HepG2 (cell line): ENCODE data around the gene ENTREP3. TPM values are rescaled to one million over a fixed set of nuclear protein-coding genes. Genes with fewer than 3 reads are reported as not detected.

ENCODE experiments used
- ATAC-seq: fragments of 200-7000 bp; cut with Tn5 transposase; 3 replicates; pipeline ENCODE4 v1.9.1; 2020; ENCODE audit warnings: mild to moderate bottlenecking, moderate library complexity
- BruUV-seq: library from RNA; stranded (reverse); fragments of 400-500 nt; replicated peaks from 2 replicates; lab custom pipeline; 2021; lab: Mats Ljungman, UMichigan
- CTCF ChIA-PET: fragments of 300-600 bp; formaldehyde crosslinking; extraction: SDS; loops from one replicate; lab custom pipeline; 2021; ENCODE audit warnings: low total read pairs, inconsistent platforms, low intra/inter-chr PET ratio; lab: Yijun Ruan, JAX
- POLR2A ChIA-PET: fragments of 350-600 bp; sonication (Branson Sonifier 250); formaldehyde crosslinking; loops from one replicate; lab custom pipeline; 2020; ENCODE audit warnings: antibody characterized with exemption, inconsistent platforms; lab: Yijun Ruan, JAX
- DNase-seq: peaks from one replicate; pipeline ENCODE4 v3.0.0-alpha.2; 2015; ENCODE audit warnings: low spot score
- FAIRE-seq: peaks from 3 replicates; lab custom pipeline; 2011; peaks lifted over from hg19 to GRCh38; lab: Jason Lieb, UNC
- H2AFZ ChIP-seq: one replicate; pipeline ENCODE4 v1.6.1; 2011; ENCODE audit warnings: low read length, inconsistent platforms
- H3K27ac ChIP-seq: fragments of 300-600 bp; 3 replicates; pipeline ENCODE4 v1.8.0; 2011; ENCODE audit warnings: mixed run types, mild to moderate bottlenecking, mixed read lengths, low read length, inconsistent platforms; ENCODE audit not compliant: insufficient read depth; ENCODE audit errors: extremely low read length
- H3K27me3 ChIP-seq, 2 experiments: fragments of 200-600 bp in 1 of 2; 2 replicates in 1 of 2; 3 replicates in 1 of 2; pipeline versions ENCODE4 v1.6.0 to v1.8.0; 2011; ENCODE audit warnings: low read length in 2 of 2, mild to moderate bottlenecking in 2 of 2, moderate library complexity in 2 of 2, inconsistent platforms in 1 of 2; ENCODE audit not compliant: insufficient read depth in 2 of 2, control insufficient read depth in 1 of 2
- H3K36me3 ChIP-seq, 2 experiments: fragments of 200-600 bp in 1 of 2; replicated peaks in 1 of 2; 2 replicates in 1 of 2; 3 replicates in 1 of 2; pipeline versions ENCODE4 v1.5.1 to v1.8.0; 2011; ENCODE audit warnings: low read length in 2 of 2, inconsistent platforms in 1 of 2; ENCODE audit not compliant: insufficient read depth in 2 of 2, control insufficient read depth in 1 of 2
- H3K4me1 ChIP-seq: 2 replicates; pipeline ENCODE4 v1.5.1; 2012; ENCODE audit warnings: low read length, inconsistent platforms; ENCODE audit not compliant: insufficient read depth
- H3K4me2 ChIP-seq: 2 replicates; pipeline ENCODE4 v1.6.0; 2011; ENCODE audit warnings: low read depth, low read length, inconsistent platforms
- H3K4me3 ChIP-seq, 3 experiments: fragments of 200-600 bp in 1 of 3; sonication (generic), shearing (Covaris generic) in 1 of 3; replicated peaks in 1 of 3; 2 replicates each; pipeline ENCODE4 v1.5.1; 2011 to 2016; ENCODE audit warnings: low read length in 3 of 3, inconsistent platforms in 2 of 3, low read depth in 2 of 3, mild to moderate bottlenecking in 2 of 3, control low read depth in 1 of 3, mixed read lengths in 1 of 3; ENCODE audit not compliant: insufficient read depth in 1 of 3
- H3K79me2 ChIP-seq: one replicate; pipeline ENCODE4 v1.6.1; 2011; ENCODE audit warnings: low read length, inconsistent platforms; ENCODE audit not compliant: insufficient read depth
- H3K9ac ChIP-seq: 2 replicates; pipeline ENCODE4 v1.6.0; 2011; ENCODE audit warnings: mild to moderate bottlenecking, low read depth, low read length, inconsistent platforms; ENCODE audit not compliant: insufficient read depth
- H3K9me3 ChIP-seq: 2 replicates; pipeline ENCODE4 v1.5.1; 2012; ENCODE audit warnings: mild to moderate bottlenecking, low read length
- H4K20me1 ChIP-seq: 2 replicates; pipeline ENCODE4 v1.6.0; 2011; ENCODE audit warnings: inconsistent platforms, mild to moderate bottlenecking, low read length, moderate library complexity; ENCODE audit not compliant: insufficient read depth
- FOXA3 ChIP-seq: IDR thresholded peaks from 2 replicates; pipeline ENCODE4 v1.6.1; 2016; ENCODE audit warnings: missing genetic modification reagents, missing compliant biosample characterization
- FOXO1 ChIP-seq: sonication (generic); formaldehyde crosslinking; IDR thresholded peaks from 2 replicates; pipeline ENCODE4 v1.4.0; 2020; ENCODE audit warnings: missing genetic modification reagents
- FOXP1 ChIP-seq, 2 experiments: fragments of 450-650 bp in 1 of 2; IDR thresholded peaks; 2 replicates each; pipeline ENCODE4 v1.6.1; 2017 to 2018; ENCODE audit warnings: antibody characterized with exemption in 1 of 2
- GABPA ChIP-seq, 2 experiments: IDR thresholded peaks; 2 replicates each; pipeline ENCODE4 v1.6.1; 2011 to 2016; ENCODE audit warnings: low read depth in 2 of 2, low read length in 1 of 2, missing biosample characterization in 1 of 2, missing genetic modification characterization in 1 of 2
- HNF4G ChIP-seq, 2 experiments: sonication (generic) in 1 of 2; formaldehyde crosslinking in 1 of 2; IDR thresholded peaks; 2 replicates each; pipeline versions ENCODE4 v1.4.0 to v1.6.1; 2011 to 2020; ENCODE audit warnings: borderline replicate concordance in 2 of 2, low read depth in 2 of 2, mild to moderate bottlenecking in 2 of 2, low read length in 1 of 2, missing genetic modification reagents in 1 of 2, moderate library complexity in 1 of 2
- ISX ChIP-seq: sonication (generic); formaldehyde crosslinking; conservative IDR thresholded peaks from 2 replicates; pipeline ENCODE4 v1.5.0; 2020; ENCODE audit warnings: missing genetic modification reagents
- NCOA2 ChIP-seq: sonication (generic); formaldehyde crosslinking; IDR thresholded peaks from 2 replicates; pipeline ENCODE4 v1.8.0; 2022; ENCODE audit warnings: inconsistent platforms
- PAXIP1 ChIP-seq: sonication (generic); formaldehyde crosslinking; conservative IDR thresholded peaks from 2 replicates; pipeline ENCODE4 v1.4.0; 2020; ENCODE audit warnings: mild to moderate bottlenecking, missing genetic modification reagents, moderate library complexity
- POLR2AphosphoS5 ChIP-seq: IDR thresholded peaks from 2 replicates; pipeline ENCODE4 v1.6.1; 2012; ENCODE audit warnings: low read depth, low read length
- RXRA ChIP-seq: sonication (generic); formaldehyde crosslinking; IDR thresholded peaks from 2 replicates; pipeline ENCODE4 v1.5.1; 2020; ENCODE audit warnings: missing genetic modification reagents
- RXRB ChIP-seq: IDR thresholded peaks from 2 replicates; pipeline ENCODE4 v1.6.1; 2016; ENCODE audit warnings: borderline replicate concordance, missing genetic modification reagents, missing compliant biosample characterization
- TEF ChIP-seq: sonication (generic); formaldehyde crosslinking; IDR thresholded peaks from 2 replicates; pipeline ENCODE4 v1.5.0; 2020; ENCODE audit warnings: missing genetic modification reagents
- THRA ChIP-seq: sonication (generic); formaldehyde crosslinking; IDR thresholded peaks from 2 replicates; pipeline ENCODE4 v1.4.0; 2020; ENCODE audit warnings: missing genetic modification reagents, borderline replicate concordance
- WIZ ChIP-seq: sonication (generic); formaldehyde crosslinking; IDR thresholded peaks from 2 replicates; pipeline ENCODE4 v1.5.1; 2020; ENCODE audit warnings: mild to moderate bottlenecking, missing genetic modification reagents
- ZBTB42 ChIP-seq: sonication (generic); formaldehyde crosslinking; IDR thresholded peaks from 2 replicates; pipeline ENCODE4 v1.5.0; 2020; ENCODE audit warnings: mild to moderate bottlenecking, missing genetic modification reagents
- ZNF17 ChIP-seq: sonication (generic); formaldehyde crosslinking; IDR thresholded peaks from 2 replicates; pipeline ENCODE4 v1.5.0; 2020; ENCODE audit warnings: mild to moderate bottlenecking, missing genetic modification reagents
- ZNF343 ChIP-seq: sonication (generic); formaldehyde crosslinking; IDR thresholded peaks from 2 replicates; pipeline ENCODE4 v1.4.0; 2020; ENCODE audit warnings: mild to moderate bottlenecking, missing genetic modification reagents
- ZNF75D ChIP-seq: sonication (generic); formaldehyde crosslinking; IDR thresholded peaks from 2 replicates; pipeline ENCODE4 v1.8.1; 2023; ENCODE audit warnings: missing genetic modification reagents, mild to moderate bottlenecking, borderline replicate concordance
- ZNF772 ChIP-seq: sonication (generic); formaldehyde crosslinking; IDR thresholded peaks from 2 replicates; pipeline ENCODE4 v1.5.0; 2020; ENCODE audit warnings: mild to moderate bottlenecking, missing genetic modification reagents
- WGBS: methylation state at CpG from one replicate; pipeline ENCODE4 v1.1.6; 2017; ENCODE audit warnings: low lambda C conversion rate; 5-methylcytosine and 5-hydroxymethylcytosine counted together
- in situ Hi-C: cut with HindIII; loops from 2 replicates; pipeline ENCODE4 v1.10.0; 2017; ENCODE audit warnings: low pct_unique_long_range_greater_than_20kb; ENCODE audit not compliant: extremely low pct_ligation_motif_present
- intact Hi-C: fragments of 100-400 bp; cut with micrococcal nuclease; formaldehyde crosslinking; loops from one replicate; pipeline ENCODE4 v1.10.0; 2022; ENCODE audit not compliant: unreplicated experiment
- polyA plus RNA-seq, 8 experiments: library from polyadenylated mRNA; depleted of rRNA in 3 of 8; stranded (reverse) in 7 of 8; unstranded in 1 of 8; fragments of >200 nt; fragmentation: Illumina TruSeq in 4 of 8; extraction: Trizol in 4 of 8; gene quantifications; 2 replicates each; pipeline versions ENCODE4 v1.2.1 to v1.2.3, GENCODE V29; 2011 to 2016; ENCODE audit warnings: low read depth in 4 of 8, missing spikeins in 1 of 8, mixed read lengths in 1 of 8; ENCODE audit not compliant: insufficient read depth in 1 of 8
- total RNA-seq, 5 experiments: library from RNA; depleted of rRNA; stranded (reverse); fragments of >200 nt; fragmentation: Illumina TruSeq; extraction: Trizol; gene quantifications; 2 replicates each; pipeline ENCODE4 v1.2.3, GENCODE V29; 2016; ENCODE audit warnings: low read depth in 1 of 5

ENTREP3 gene
- total and polyA plus RNA-seq, 2 of the 13 experiments (the other 11 are each of a cell fraction or from before 2014, with no cell fraction given) = 4.1 to 9.9 TPM

GRCh38 chr1:155286544-155286943 lies 31.3 kb upstream of the ENTREP3 start:
- Histone ChIP-seq H3K36me3 (peaks cover 0 to 2% of the 10 kb centered on the region in 2 experiments; a peak in 1 of 5 replicates), H3K4me3 (peak overlapping the region in 1 of 3 experiments; percentile 12; a peak in 1 of 6 replicates), H3K4me1 (peaks cover 40% of the 10 kb centered on the region), H2AFZ (no peak overlapping the region), H3K27me3 (no peaks in the 10 kb centered on the region), H3K79me2 (no peaks in the 10 kb centered on the region), H3K9ac (no peak overlapping the region), H3K9me3 (no peaks in the 10 kb centered on the region), H4K20me1 (no peaks in the 10 kb centered on the region), H3K4me2 (peak overlapping the region; percentile 62), H3K27ac (peak overlapping the region; percentile 73)
- in situ Hi-C loops = no loop called here
- BruUV-seq = no TSS peak
- DNase-seq = peak; percentile 62
- peak; percentile 81 for FAIRE-seq
- 24% methylated on average over 1 of the region's 2 CpGs for WGBS
- POLR2A ChIA-PET = interaction anchor here (1.0 to 2.3 kb wide), 6 partner anchors 14 to 37 kb away, joined by 3 to 21 read pairs (median 10); partner anchors contain the start of genes CLK2, FDPS, PKLR and SCAMP3
- intact Hi-C loops = no loop called here
- CTCF ChIA-PET = no interaction called here
- ATAC-seq = peak; percentile 61
- peak; percentile 79 for TF ChIP-seq HNF4G (IDR thresholded peaks at IDR 0.05; ENCODE audit: borderline replicate concordance, low read depth, low read length)
- TF ChIP-seq HNF4G (CRISPR knock-in tag; IDR thresholded peaks at IDR 0.05; ENCODE audit: borderline replicate concordance, low read depth) = no peak
- TF ChIP-seq ZBTB42 (CRISPR knock-in tag) = no peak
- TF ChIP-seq TEF (CRISPR knock-in tag) = peak; percentile 86
- TF ChIP-seq FOXA3 = peak; percentile 49
- no peak for TF ChIP-seq FOXP1 (IDR thresholded peaks at IDR 0.05)
- 0 out of 2 replicates have a peak, but pooled peaks have one; percentile 12 for TF ChIP-seq FOXP1 (CRISPR knock-in tag; IDR thresholded peaks at IDR 0.05)
- peak; percentile 24; the same call in 1 of the 2 replicates for TF ChIP-seq RXRA (CRISPR knock-in tag)
- 0 out of 2 replicates have a peak, but pooled peaks have one; percentile 21 for TF ChIP-seq ZNF772 (CRISPR knock-in tag)
- TF ChIP-seq PAXIP1 (CRISPR knock-in tag) = peak; percentile 83
- no peak for TF ChIP-seq GABPA (IDR thresholded peaks at IDR 0.05; ENCODE audit: low read depth, low read length)
- no peak for TF ChIP-seq GABPA (CRISPR knock-in tag; IDR thresholded peaks at IDR 0.05; ENCODE audit: low read depth)
- TF ChIP-seq THRA (CRISPR knock-in tag) = peak; percentile 87; the same call in 1 of the 2 replicates
- TF ChIP-seq WIZ (CRISPR knock-in tag) = no peak
- TF ChIP-seq ZNF343 (CRISPR knock-in tag) = no peak
- TF ChIP-seq FOXO1 (CRISPR knock-in tag) = no peak
- no peak for TF ChIP-seq ISX (CRISPR knock-in tag)
- no peak for TF ChIP-seq ZNF17 (CRISPR knock-in tag)
- TF ChIP-seq RXRB (CRISPR knock-in tag) = peak; percentile 81
- TF ChIP-seq NCOA2 (CRISPR knock-in tag) = peak; percentile 17; the same call in 1 of the 2 replicates
- 0 out of 2 replicates have a peak, but pooled peaks have one; percentile 16 for TF ChIP-seq POLR2AphosphoS5
- TF ChIP-seq ZNF75D = no peak
